Measurements from ENCODE around the gene CTSG.

DNA sequence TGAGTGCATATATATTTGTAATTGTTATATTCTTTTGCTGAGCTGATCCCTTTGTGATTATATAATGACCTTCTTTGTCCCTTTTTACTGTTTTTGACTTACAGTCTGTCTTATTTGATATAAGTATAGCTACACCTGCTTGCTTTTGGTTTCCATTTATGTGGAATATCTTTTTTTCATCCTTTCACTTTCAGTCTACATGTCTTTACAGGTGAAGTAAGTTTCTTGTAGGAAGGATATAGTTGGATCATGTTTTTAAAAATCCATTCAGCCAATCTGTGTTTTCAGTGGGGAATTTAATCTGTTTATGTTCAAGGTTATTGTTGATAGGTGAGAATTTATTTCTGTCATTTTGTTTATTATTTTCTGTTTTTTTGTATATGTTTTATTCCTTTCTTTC lies 21.4 kb upstream of the CTSG start:
- no peak for TF ChIP-seq SIN3A (IDR thresholded peaks at IDR 0.05; ENCODE audit: borderline replicate concordance, insufficient read depth, low read length)
- TF ChIP-seq, protein P1, sequence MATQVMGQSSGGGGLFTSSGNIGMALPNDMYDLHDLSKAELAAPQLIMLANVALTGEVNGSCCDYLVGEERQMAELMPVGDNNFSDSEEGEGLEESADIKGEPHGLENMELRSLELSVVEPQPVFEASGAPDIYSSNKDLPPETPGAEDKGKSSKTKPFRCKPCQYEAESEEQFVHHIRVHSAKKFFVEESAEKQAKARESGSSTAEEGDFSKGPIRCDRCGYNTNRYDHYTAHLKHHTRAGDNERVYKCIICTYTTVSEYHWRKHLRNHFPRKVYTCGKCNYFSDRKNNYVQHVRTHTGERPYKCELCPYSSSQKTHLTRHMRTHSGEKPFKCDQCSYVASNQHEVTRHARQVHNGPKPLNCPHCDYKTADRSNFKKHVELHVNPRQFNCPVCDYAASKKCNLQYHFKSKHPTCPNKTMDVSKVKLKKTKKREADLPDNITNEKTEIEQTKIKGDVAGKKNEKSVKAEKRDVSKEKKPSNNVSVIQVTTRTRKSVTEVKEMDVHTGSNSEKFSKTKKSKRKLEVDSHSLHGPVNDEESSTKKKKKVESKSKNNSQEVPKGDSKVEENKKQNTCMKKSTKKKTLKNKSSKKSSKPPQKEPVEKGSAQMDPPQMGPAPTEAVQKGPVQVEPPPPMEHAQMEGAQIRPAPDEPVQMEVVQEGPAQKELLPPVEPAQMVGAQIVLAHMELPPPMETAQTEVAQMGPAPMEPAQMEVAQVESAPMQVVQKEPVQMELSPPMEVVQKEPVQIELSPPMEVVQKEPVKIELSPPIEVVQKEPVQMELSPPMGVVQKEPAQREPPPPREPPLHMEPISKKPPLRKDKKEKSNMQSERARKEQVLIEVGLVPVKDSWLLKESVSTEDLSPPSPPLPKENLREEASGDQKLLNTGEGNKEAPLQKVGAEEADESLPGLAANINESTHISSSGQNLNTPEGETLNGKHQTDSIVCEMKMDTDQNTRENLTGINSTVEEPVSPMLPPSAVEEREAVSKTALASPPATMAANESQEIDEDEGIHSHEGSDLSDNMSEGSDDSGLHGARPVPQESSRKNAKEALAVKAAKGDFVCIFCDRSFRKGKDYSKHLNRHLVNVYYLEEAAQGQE (IDR thresholded peaks at IDR 0.05; ENCODE audit: insufficient read depth in 1 of 2, low read depth in 2 of 2, low read length in 2 of 2), result no peak
- no peak for TF ChIP-seq POLR2AphosphoS5 (IDR thresholded peaks at IDR 0.05; ENCODE audit: low read depth, low read length)
- no peak for TF ChIP-seq FOXP2 (optimal IDR thresholded peaks at IDR 0.05; ENCODE audit: borderline replicate concordance, extremely low read depth, extremely low read length, insufficient read depth)
